Central memory CD8-positive, alpha-beta T cell (primary cell): Measurements from ENCODE around the gene SLC35B1.
A peak's percentile ranks its signal among the peaks of the same experiment; 100 is the strongest.
"Not testable (repeated sequence)": the region's sequence is repeated elsewhere in the genome, so short reads cannot be mapped to it uniquely, and the experiment has no call there.

Experiments used
- ATAC-seq: fragments of 150-1000 bp; cut with Tn5 transposase; replicated peaks from 2 replicates; pipeline ENCODE4 v1.10.0; 2022; ENCODE audit warnings: mild to moderate bottlenecking, moderate FRiP score, moderate number of reproducible peaks; ENCODE audit not compliant: poor library complexity, severe bottlenecking; ENCODE audit errors: extremely low read depth
- DNase-seq, 2 donors: peaks; one replicate each; pipeline ENCODE4 v3.0.0; 2021; ENCODE audit warnings: low spot score in 2 of 2
- H3K27ac Mint-ChIP-seq: one replicate; pipeline ENCODE4 v1.8.0; 2022; ENCODE audit warnings: low read depth, mild to moderate bottlenecking, moderate library complexity, mixed read lengths
- H3K27me3 Mint-ChIP-seq: one replicate; pipeline ENCODE4 v1.8.0; 2022; ENCODE audit warnings: mixed read lengths
- H3K36me3 Mint-ChIP-seq: one replicate; pipeline ENCODE4 v1.8.0; 2022; ENCODE audit warnings: mild to moderate bottlenecking, moderate library complexity, mixed read lengths; ENCODE audit not compliant: insufficient read depth
- H3K4me1 Mint-ChIP-seq: one replicate; pipeline ENCODE4 v1.8.0; 2022; ENCODE audit warnings: mixed read lengths
- H3K4me3 Mint-ChIP-seq: one replicate; pipeline ENCODE4 v1.8.0; 2022; ENCODE audit warnings: mild to moderate bottlenecking, moderate library complexity, mixed read lengths
- H3K9me3 Mint-ChIP-seq: one replicate; pipeline ENCODE4 v1.8.0; 2022; ENCODE audit warnings: mixed read lengths

Gene SLC35B1

GRCh38 chr17:49729069-49729468 lies 21.3 kb upstream of the SLC35B1 start:
- Mint-ChIP-seq H3K27ac (peak overlapping the region; percentile 92), H3K27me3 (no peaks in the 10 kb centered on the region), H3K4me3 (peak overlapping the region; percentile 33), H3K36me3 (peaks cover 46% of the 10 kb centered on the region), H3K9me3 (no peaks in the 10 kb centered on the region), H3K4me1 (peaks cover 57% of the 10 kb centered on the region)
- DNase-seq (no peak), ATAC-seq (no peak)

DNA sequence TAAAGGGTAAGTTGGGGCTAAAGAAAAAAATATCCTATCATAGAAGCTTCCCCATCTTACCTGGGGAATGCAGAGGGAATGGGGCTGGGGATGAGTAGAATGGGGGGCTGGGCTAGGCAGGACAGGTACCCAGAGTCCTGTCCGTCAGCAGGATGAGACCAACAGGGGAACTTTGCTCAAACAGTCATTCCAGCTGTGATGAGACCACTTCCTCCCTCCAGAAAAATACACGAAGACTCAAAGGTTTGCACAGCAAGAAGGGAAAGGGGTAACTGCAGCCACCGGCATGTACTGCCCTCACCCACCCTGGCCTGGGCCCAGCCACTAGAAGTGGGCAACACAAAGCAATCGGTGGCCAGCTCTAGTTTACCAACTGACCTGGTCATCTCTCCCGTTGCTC lies 20.7 kb upstream of the SLC35B1 start:
- ATAC-seq (no peak), DNase-seq (no peak)
- H3K27me3 Mint-ChIP-seq: no peaks in the 10 kb centered on the region
- H3K27ac Mint-ChIP-seq: peak overlapping the region; percentile 92
- H3K4me3 Mint-ChIP-seq: peak overlapping the region; percentile 33
- H3K4me1 Mint-ChIP-seq: peaks cover 64% of the 10 kb centered on the region
- no peaks in the 10 kb centered on the region for H3K9me3 Mint-ChIP-seq
- peaks cover 50% of the 10 kb centered on the region for H3K36me3 Mint-ChIP-seq

DNA sequence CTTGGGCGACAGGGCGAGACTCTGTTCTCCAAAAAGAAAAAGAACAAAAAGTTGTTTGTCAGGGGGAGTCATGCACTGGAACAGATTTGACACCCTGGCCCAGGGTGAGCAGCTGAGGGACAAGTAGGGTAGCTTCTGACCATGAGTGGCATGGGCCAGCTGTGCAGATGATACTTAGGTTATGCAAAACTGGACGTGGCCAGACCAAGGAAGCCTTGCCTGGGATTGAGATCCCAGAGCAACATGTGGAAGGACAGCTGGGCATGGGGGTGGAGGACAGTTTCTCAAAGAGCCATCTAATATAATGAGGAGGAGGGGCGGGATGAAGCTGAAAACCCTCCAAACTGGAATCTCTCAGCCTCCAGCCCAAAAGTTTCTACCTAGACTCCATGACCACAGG lies 19.6 kb upstream of the SLC35B1 start:
- Mint-ChIP-seq H3K36me3 (peaks cover 54% of the 10 kb centered on the region), H3K9me3 (no peaks in the 10 kb centered on the region), H3K27me3 (no peaks in the 10 kb centered on the region), H3K4me3 (no peak overlapping the region), H3K4me1 (peaks cover 65% of the 10 kb centered on the region), H3K27ac (no peak overlapping the region)
- no peak for DNase-seq
- ATAC-seq: no peak

- ATAC-seq: no peak
- no peaks in the 10 kb centered on the region for H3K27me3 Mint-ChIP-seq
- no peaks in the 10 kb centered on the region for H3K9me3 Mint-ChIP-seq
- peaks cover 56% of the 10 kb centered on the region for H3K36me3 Mint-ChIP-seq
- peaks cover 61% of the 10 kb centered on the region for H3K4me1 Mint-ChIP-seq
- no peak overlapping the region for H3K4me3 Mint-ChIP-seq
- no peak for DNase-seq
- peak overlapping the region; percentile 80 for H3K27ac Mint-ChIP-seq
Measured at GRCh38 chr17:49725452-49726130, 17.8 kb upstream of the SLC35B1 start.

GRCh38 chr17:49724552-49724951 lies 16.8 kb upstream of the SLC35B1 start:
- not testable (repeated sequence) for ATAC-seq, DNase-seq, H3K4me3 Mint-ChIP-seq, H3K27me3 Mint-ChIP-seq, H3K9me3 Mint-ChIP-seq
- Mint-ChIP-seq H3K36me3 (peaks cover 58% of the 10 kb centered on the region), H3K4me1 (peaks cover 61% of the 10 kb centered on the region), H3K27ac (peak overlapping the region; percentile 80)

GRCh38 chr17:49723423-49723822 lies 15.7 kb upstream of the SLC35B1 start:
- no peak overlapping the region for H3K4me3 Mint-ChIP-seq
- no peak for DNase-seq
- no peaks in the 10 kb centered on the region for H3K9me3 Mint-ChIP-seq
- peaks cover 58% of the 10 kb centered on the region for H3K36me3 Mint-ChIP-seq
- peak overlapping the region; percentile 80 for H3K27ac Mint-ChIP-seq
- no peak for ATAC-seq
- peaks cover 51% of the 10 kb centered on the region for H3K4me1 Mint-ChIP-seq
- H3K27me3 Mint-ChIP-seq: no peaks in the 10 kb centered on the region

DNA sequence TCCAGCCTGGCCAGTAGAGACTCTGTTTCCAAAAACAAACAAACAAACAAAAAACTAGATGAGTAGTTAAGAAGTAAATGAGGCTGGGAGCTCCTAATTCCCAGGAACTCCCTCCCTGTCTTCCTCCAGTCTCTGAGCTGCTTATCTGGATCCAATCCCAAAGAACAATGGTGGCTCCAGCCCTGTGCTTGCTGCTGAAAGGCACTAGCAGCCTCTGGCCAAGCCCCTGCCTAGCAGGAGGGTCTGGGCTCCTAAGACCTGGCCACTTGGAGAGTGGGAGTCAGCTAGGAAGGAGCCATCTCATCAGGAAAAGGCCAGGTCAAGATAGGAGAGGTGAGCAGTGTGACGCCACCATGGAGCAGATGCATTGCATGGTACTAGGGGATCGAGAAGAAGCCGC lies 14.3 kb upstream of the SLC35B1 start:
- ATAC-seq (no peak), DNase-seq (no peak)
- Mint-ChIP-seq H3K9me3 (no peaks in the 10 kb centered on the region), H3K36me3 (peaks cover 70% of the 10 kb centered on the region), H3K27me3 (no peaks in the 10 kb centered on the region), H3K4me1 (peaks cover 51% of the 10 kb centered on the region), H3K27ac (peak overlapping the region; percentile 80), H3K4me3 (no peak overlapping the region)

DNA sequence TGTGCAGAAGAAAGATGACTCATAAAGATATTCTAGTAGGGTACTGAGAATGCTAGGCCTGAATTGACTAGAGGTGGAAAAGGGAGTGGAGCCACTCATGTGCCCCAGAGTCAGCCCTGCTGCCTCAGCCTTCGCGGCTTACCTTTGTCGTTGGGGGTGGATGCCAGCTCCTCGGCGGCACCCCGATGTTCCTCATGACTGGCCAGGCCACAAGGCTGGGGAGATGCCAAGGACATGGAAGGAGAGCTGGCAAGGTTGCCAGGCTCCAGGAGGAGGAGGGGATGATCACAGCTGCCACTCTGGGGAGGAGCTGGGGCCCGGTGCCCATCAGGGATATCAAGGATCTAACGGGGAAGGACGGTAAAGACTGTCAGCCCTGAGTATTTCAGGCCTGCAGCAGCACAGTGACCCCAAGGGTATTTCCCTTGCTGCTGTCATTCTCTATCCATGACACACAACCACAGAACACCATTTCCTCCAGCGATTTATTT lies 9.7 kb upstream of the SLC35B1 start:
- Mint-ChIP-seq H3K27me3 (no peaks in the 10 kb centered on the region), H3K4me1 (peaks cover 52% of the 10 kb centered on the region), H3K36me3 (peaks cover 76% of the 10 kb centered on the region), H3K4me3 (peak overlapping the region; percentile 10), H3K9me3 (no peaks in the 10 kb centered on the region), H3K27ac (peak overlapping the region; percentile 99)
- no peak for ATAC-seq
- no peak for DNase-seq

DNA sequence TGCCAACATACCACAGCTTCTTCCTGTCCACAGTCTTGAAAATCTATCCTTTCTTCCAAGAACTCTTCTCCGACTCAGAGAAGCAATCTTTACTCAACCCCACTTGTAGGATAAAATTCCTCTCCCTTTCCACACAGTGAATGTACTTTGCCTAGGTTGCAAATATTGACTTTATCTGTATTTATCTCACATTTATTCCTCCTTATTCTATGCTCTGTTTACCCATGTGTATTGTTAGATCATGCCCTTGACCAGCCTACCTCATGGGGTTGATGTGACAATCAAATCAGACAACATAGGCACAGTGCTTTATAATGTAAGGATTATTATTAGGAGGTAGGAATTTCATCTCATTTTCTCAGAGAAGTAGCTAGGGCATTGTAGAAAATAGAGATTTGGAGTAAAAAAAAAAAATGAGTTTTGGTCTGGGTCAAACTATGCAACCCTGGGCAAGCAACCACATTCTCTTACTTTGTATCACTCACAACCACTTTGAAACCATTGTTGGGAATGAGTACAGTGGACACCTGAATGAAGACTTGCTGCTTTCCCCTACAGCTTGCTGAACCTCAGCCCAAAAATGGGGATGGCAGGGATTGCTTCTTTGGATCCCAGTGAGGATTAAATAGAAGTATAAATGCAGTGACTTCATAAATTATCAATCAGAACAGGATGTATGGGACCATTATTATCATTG lies 9.1 kb upstream of the SLC35B1 start:
- H3K27ac Mint-ChIP-seq: peak overlapping the region; percentile 99
- DNase-seq: no peak
- peaks cover 78% of the 10 kb centered on the region for H3K36me3 Mint-ChIP-seq
- H3K27me3 Mint-ChIP-seq: no peaks in the 10 kb centered on the region
- H3K4me3 Mint-ChIP-seq: peak overlapping the region; percentile 66
- H3K9me3 Mint-ChIP-seq: no peaks in the 10 kb centered on the region
- ATAC-seq: no peak
- peaks cover 51% of the 10 kb centered on the region for H3K4me1 Mint-ChIP-seq

GRCh38 chr17:49715717-49716279 lies 8.0 kb upstream of the SLC35B1 start:
- Mint-ChIP-seq H3K27me3 (no peaks in the 10 kb centered on the region), H3K4me3 (peak overlapping the region; percentile 66), H3K9me3 (no peaks in the 10 kb centered on the region), H3K36me3 (peaks cover 75% of the 10 kb centered on the region), H3K4me1 (peaks cover 57% of the 10 kb centered on the region), H3K27ac (peak overlapping the region; percentile 99)
- DNase-seq (peak in 1 of 2 donors; percentile 68), ATAC-seq (peak; percentile 78)

DNA sequence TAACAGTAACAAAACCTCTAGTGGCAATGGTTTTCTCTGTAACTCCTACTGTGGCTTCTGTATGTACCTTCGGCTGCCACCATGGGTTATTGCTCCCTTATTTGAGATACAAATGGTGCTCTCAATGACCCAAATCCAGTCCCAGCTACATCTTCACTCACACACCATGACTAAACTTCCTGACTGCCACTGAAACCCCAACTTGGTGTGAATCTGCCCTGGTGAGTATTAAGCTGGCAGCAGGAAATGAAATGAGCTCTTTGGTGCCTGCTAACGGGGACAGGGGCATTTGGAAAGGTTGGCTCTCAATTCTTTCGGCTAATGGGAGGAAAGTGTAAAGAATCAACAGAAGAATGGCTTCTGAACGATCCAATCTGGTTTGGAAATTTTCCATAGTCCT lies 7.5 kb upstream of the SLC35B1 start:
- no peaks in the 10 kb centered on the region for H3K9me3 Mint-ChIP-seq
- H3K27me3 Mint-ChIP-seq: no peaks in the 10 kb centered on the region
- peak overlapping the region; percentile 66 for H3K4me3 Mint-ChIP-seq
- H3K27ac Mint-ChIP-seq: peak overlapping the region; percentile 99
- DNase-seq: peak in 1 of 2 donors; percentile 61
- H3K4me1 Mint-ChIP-seq: peaks cover 57% of the 10 kb centered on the region
- H3K36me3 Mint-ChIP-seq: peaks cover 75% of the 10 kb centered on the region
- peak; percentile 69 for ATAC-seq

GRCh38 chr17:49708515-49709183 lies 885 bp upstream of the SLC35B1 start:
- ATAC-seq: peak; percentile 3
- H3K4me1 Mint-ChIP-seq: peaks cover 54% of the 10 kb centered on the region
- DNase-seq: no peak
- H3K27me3 Mint-ChIP-seq: no peaks in the 10 kb centered on the region
- peaks cover 52% of the 10 kb centered on the region for H3K36me3 Mint-ChIP-seq
- H3K4me3 Mint-ChIP-seq: peak overlapping the region; percentile 98
- H3K27ac Mint-ChIP-seq: peak overlapping the region; percentile 97
- no peaks in the 10 kb centered on the region for H3K9me3 Mint-ChIP-seq
